ACHN (cell line): Measurements from ENCODE around the gene GTPBP1.

Source experiments
- DNase-seq: peaks from one replicate; pipeline ENCODE4 v3.0.0-alpha.2; 2015
- in situ Hi-C: cut with HindIII; loops from 2 replicates; pipeline ENCODE4 v1.10.0; 2017; ENCODE audit warnings: low sequenced_read_pairs, low pct_ligation_motif_present, low pct_unique_long_range_greater_than_20kb

The GTPBP1 gene

DNA sequence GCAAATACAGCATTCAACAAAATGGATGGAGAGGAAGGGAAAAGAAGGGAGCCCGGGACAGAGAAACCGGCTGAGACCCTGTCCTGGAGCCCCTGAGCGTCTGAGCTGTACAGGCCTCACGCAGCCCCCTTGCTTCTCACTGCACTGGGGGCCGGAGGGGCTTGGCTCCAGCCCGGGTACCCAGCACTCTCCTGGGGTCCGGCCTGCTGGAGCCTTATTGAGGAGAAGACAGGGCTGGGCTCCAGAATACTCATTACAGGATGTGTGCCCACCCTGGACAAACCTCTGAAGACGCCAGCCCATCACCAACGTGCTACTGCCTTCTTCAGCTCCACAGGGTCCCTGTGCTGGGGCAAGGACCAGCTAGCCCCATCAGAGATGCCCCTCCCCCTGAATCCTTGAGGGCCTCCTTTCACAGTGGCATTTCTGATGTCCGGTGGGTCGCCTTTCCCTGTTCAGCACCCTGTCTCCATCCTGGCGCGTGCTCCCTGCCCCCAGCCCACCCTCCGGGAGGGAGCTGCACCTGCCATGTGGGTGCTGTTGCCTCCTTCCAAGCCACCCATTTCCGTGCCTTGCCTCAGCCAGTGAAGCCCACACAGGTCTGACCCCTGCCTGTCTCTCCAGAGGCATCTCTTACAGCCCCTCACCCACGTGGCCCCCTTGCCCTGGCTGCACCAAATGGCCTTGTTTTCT, 64.7 kb downstream of the GTPBP1 start:
- in situ Hi-C loops, result no loop called here
- DNase-seq, result no peak

DNA sequence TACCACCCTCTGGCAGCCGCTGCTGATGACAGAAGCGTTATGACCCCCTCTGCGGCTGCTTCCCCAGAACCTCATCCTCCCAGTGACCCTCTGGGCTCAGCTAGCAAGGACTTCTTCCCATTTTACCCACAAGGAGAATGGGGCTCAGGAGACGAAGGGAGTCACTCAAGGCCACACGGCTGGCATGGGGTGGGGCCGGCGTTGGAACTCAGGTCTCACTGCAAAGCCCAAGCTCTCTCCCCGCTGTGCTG, 66.8 kb downstream of the GTPBP1 start:
- in situ Hi-C loops, result no loop called here

DNA sequence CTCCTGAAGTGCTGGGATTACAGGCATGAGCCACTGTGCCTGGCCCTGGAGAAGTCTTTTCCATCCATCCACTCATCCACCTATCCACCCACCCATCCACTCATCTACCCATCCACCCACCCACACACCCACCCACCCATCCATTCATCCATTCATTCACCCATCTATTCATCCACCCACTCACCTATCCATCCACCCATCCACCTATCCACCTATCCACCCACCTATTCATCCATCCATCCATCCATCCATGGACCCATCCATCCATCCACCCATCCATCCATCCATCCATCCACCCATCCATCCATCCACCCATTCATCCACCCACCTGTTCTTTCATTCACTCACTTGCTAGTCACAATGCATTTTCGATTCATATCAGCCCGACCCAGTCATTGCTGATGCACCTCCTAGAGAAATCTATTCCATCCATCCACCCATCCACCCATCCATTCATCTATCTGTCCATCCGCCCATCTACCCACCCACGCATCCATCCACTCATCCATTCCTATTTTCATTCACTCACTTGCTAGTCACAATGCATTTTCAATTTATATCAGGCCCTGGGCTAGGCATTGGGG, 67.7 kb downstream of the GTPBP1 start:
- in situ Hi-C loops, result no loop called here
- no peak for DNase-seq

More for the DNA sequence above, 66.8 kb downstream of the GTPBP1 start:
- no peak for DNase-seq

DNA sequence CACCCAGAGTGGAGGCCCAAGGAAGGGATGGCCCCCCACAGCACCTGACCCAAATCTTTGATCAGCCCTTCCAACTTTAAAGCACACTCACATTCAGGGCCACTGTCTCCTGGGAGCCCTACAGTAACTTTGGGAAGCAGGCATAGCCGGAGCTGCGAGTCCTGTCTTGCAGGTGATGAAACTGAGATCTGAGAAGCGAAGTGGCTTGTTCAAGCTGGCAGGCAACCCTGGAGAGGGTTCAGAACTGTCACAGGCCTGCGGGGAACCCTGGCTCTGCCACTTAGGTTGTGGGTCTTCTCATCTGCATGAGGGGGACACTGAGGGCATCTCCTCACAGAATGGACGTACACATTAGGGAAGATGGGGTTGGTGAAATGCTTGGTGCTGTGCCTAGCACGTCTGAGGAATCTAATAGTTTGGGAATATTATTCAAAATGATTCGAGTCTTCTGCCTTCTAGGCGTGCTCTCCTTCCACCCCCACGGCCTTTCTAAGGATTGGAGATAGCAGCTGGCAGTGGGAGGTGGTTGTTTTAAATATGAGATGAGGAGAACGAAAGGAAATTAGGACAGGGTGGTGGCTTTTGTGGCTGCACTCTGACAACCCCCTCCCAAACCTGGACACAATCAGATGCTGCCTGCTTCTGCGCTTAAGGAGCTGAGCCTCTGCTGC, 68.9 kb downstream of the GTPBP1 start:
- in situ Hi-C loops, result no loop called here
- DNase-seq, result no peak

DNA sequence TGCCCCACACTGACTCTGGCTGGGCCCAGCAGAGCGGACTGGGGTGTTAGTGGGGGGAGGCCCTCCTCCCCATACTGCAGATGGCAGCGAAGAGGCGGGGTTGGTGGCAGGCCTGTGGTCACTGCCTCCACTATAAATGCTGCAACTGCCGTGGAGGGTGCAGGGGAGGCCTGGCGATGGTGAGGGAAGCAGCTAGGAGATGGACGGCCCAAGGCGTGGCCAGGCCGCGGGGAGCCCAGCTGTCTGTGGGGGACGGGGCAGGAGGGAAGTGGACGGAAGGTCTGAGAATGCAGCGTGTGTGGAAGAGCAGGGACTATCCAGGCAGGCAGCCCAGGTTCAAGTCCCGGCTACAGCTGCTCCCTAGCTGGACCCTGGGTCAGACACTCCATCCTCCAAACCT, 69.9 kb downstream of the GTPBP1 start:
- DNase-seq, result no peak
- in situ Hi-C loops, result no loop called here

DNA sequence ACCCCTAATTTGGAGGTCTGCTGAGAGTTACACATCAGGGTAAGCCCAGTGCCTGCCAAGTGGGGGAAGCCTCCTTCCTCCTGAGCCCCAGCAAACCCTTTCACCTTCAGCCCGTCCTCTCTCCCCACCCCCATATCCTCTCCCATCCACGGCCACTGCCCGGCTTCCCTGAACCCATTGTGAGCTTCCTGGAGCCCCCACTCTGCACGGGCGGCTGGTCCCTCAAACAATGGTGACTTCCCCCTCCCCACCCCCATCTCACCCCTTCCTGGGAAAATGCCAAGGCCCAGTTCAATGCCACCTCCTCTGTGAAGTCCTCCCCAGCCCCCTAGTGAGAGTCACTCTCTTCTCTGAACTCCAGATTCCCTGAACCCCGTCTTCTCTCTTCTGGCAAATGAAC, 70.3 kb downstream of the GTPBP1 start:
- DNase-seq, result no peak
- in situ Hi-C loops, result no loop called here

DNA sequence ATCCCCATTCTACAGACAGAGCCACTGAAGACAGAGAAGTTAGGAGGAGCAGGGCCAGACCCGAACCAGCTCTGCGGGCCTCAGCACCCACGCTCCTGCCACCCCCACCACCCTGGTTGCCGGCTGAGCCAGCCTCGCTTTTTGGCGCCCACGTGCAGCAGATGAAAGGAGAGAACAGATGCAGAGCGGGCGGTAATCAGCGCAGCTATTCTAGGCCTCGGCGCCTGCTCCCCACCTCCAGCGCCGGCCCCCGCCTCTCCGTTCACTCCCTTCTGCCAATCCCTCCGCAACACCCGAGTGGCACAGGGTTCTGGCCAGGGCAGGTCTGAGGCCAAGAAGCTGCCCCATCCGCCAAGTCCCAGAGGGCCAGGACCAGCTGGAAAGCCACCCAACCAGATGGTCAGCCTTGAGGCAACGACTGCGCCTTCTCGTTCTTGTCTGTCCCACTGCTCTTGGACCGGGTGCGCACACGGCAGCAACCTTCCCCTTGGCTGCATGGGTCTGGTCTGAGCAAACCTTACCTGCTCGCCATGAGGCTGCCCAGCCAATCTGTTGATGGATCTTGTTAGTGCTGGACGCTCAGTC, 71.4 kb downstream of the GTPBP1 start:
- no peak for DNase-seq
- in situ Hi-C loops, result no loop called here

DNA sequence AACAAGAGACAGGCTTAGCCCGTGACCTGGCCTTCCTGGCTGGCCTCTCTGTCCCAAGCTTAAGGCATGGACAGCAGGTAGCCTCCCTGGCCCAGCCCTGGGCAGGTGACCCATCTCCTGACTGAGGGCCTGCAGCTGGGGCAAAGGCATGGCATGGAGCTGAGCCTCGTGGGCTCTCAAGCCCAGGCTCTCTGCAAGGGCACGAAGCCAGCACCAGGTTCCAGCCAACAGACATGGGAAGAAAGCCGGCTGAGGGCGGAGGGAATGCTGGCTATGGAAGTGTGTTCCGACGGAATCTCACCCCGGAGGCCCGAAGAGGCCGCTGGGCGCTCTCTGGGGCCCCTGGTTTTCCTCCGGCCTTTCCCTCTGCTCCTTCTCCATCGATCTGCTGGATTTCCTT, 75.3 kb downstream of the GTPBP1 start:
- no peak for DNase-seq
- in situ Hi-C loops, result no loop called here

DNA sequence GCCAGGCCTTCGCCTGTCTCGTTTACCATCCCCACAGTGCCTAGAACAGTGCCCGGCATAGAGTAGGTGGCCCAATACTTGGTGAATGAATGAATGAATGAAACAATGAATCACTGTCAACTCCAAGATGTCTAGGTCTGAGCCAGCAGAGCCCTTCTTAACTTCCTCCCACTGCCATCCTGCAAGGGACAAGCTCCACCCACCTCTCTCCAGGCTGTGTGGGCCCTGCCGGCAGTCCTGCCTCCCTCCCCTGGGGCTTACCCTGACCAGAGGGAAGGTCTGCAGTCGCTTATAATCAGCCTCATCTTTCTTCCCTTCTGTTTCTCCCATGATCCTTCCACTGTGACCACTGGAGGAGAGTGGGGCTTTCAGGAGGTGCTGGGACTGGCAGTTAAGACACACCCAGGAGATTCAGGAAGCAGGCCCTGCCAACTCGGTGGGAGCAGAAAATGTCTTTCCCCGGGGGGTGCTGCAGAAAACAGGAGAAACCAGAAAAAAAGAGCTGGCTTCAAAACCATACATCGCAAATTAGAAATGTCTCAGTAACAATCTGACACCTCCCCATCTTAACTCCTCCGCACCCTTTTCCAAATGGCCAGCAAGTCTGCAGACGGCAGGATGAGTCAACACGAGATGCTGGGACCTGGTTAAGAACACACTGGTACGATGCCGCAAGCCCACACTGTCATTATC, 76.8 kb downstream of the GTPBP1 start:
- no peak for DNase-seq
- in situ Hi-C loops, result no loop called here
